GM12875 (cell line): Measurements from ENCODE around the gene RIN2.

ENCODE experiments used
- H3K4me3 ChIP-seq: one replicate; pipeline ENCODE4 v1.5.1; 2011; ENCODE audit warnings: low read depth, low read length, control low read depth
- TF ChIP-seq, protein P1 (sequence below): IDR thresholded peaks from 2 replicates; pipeline ENCODE4 v1.5.1; 2011; ENCODE audit warnings: low read depth, mild to moderate bottlenecking, control low read depth, inconsistent platforms, low read length, moderate library complexity, borderline replicate concordance; ENCODE audit not compliant: insufficient read depth

The RIN2 gene

DNA sequence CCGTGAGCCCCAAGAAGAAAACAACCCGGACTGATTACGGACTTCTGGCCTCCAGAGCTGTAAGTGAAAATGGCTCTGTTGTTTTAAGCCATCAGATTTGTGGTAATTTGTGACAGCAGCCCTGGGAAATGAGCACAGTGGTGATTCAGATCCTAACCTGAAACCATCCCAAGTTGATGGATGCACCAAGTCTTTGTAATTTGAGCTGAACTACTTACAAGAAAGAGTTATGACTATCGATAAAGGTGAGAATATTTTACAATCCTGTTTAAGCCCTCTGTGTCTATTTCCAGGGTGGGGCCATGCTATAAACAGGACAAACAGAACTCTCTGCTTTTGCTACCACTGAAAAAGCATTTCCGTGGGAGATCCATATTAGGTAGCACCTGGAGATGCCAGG is 19.1 kb upstream of the RIN2 start:
- TF ChIP-seq, protein P1, sequence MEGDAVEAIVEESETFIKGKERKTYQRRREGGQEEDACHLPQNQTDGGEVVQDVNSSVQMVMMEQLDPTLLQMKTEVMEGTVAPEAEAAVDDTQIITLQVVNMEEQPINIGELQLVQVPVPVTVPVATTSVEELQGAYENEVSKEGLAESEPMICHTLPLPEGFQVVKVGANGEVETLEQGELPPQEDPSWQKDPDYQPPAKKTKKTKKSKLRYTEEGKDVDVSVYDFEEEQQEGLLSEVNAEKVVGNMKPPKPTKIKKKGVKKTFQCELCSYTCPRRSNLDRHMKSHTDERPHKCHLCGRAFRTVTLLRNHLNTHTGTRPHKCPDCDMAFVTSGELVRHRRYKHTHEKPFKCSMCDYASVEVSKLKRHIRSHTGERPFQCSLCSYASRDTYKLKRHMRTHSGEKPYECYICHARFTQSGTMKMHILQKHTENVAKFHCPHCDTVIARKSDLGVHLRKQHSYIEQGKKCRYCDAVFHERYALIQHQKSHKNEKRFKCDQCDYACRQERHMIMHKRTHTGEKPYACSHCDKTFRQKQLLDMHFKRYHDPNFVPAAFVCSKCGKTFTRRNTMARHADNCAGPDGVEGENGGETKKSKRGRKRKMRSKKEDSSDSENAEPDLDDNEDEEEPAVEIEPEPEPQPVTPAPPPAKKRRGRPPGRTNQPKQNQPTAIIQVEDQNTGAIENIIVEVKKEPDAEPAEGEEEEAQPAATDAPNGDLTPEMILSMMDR, result no peak
- H3K4me3 ChIP-seq, result no peak overlapping the region

DNA sequence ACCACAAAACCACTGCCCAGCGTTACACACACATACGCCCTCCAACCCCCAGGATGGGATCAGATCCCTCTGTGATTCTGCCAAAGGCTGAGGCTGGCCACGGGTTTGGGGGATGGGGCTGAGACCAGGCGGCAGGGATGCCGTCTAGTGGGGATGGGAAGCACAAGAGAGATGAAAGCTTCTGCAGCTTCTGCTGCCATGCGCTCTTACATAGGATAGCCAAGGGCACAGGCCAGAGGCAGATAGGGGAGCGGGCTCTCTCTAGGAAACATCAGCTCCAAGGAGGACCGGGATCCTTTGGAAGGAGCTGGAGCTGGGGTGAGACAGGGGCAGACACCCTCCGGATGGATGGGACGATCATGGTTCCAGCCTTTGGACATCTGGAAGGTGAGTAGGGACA is 18.7 kb upstream of the RIN2 start:
- TF ChIP-seq, protein P1, result no peak
- H3K4me3 ChIP-seq, result no peak overlapping the region

DNA sequence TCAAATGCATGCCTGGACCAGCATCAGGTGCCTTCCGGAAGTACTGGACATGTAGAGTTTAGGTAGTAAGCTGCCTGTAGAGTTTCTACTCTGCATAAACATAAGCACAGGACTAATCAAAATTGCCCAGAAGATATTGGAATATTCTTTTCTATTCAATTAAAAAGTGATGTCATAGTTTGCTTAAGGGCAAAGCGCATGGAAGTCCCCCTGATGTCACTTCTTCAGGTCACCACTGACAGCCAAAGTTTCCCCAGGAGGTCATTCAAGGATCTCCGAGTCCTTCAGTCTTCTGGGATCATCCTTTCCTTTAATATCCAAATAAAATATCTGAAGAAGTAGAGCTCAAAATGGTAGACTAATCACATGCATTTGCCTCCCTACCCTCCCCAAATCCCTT is 17.5 kb upstream of the RIN2 start:
- TF ChIP-seq, protein P1, result no peak
- H3K4me3 ChIP-seq, result no peak overlapping the region

DNA sequence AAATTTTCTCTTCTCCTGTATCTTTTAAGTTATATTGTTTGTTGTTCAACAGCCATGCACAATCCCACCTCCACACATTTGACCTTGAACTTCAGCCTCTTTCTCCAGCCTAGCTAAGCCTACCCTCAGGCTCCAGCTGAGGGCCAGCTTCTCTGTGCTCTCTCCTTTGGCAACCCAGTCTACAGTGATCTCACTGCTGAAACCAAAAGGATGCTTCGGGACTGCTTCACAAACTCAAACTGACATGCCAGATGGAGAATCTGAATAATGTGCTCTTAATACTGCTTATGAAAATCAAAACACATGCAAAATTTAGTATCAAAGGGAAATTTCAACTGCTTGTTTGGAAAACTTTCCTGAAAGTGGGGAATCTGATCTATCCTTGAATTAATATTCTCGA is 16.1 kb upstream of the RIN2 start:
- TF ChIP-seq, protein P1, result no peak
- no peak overlapping the region for H3K4me3 ChIP-seq

DNA sequence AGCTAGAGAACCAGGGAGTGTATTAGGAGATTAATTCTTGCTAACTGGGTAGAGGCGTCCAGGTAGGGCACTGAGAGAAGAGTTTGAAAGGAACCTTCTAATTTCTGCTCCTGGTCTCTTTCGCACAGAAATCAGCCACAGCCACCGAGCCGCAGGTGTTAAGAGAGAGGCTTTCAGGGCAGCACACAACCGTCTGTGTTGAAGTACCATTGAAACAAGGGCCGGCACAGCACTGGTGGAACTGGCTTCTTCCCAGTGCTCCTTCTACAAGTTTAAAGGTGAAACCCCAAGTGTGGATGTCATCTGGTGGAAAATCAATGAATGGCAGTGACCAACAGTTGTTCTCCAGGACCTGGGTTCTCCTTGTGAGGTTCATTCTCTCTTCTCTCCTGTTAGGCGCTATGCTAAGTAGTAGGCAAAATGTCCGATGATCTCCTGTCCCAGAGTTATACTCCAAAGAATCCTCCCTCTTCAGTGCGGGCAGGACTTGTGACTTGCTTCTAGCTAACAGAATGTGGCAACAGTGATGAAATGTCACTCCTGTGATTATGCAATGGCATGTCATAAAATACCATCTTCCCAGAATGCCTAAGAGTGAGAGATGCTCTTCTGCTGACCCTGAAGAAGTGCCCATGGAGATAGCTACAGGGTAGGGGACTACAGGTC is 15.0 kb upstream of the RIN2 start:
- H3K4me3 ChIP-seq, result no peak overlapping the region
- TF ChIP-seq, protein P1, result no peak

DNA sequence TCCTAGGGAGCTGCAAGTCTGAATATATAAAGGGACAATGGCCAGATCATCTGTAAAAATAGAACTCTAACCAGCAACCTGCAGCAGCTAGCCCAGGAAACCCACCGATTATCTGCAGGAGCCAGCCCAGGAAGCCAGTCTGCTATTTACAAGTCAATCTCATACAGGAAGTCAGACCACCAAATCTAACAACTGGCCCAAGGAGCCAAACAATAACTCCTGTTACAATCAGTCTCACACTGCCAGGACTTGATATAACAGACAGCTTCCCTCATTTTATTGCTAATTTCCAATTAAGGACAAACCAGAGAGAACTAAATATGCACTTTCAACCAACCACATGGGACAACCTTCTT is 14.4 kb upstream of the RIN2 start:
- TF ChIP-seq, protein P1, result no peak
- H3K4me3 ChIP-seq, result no peak overlapping the region

DNA sequence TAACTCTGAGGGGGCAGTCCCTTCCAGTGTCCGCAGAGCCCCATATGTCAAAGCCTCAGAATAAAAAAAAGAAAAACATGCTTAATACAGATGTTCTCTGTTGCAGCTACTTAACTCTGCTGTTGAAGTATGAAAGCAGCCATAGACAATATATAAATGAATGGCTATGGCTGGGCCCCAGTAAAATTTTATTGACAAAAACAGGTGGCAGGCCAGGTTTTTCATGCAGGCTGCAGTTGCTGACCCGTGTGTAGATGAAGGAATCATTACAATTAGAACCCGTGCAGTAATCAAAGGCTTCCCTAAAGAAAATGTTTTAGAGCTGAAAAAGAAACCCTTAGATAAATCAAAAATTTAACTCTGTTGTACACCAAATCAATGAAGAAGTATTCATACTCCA is 13.0 kb upstream of the RIN2 start:
- H3K4me3 ChIP-seq, result no peak overlapping the region
- TF ChIP-seq, protein P1, result no peak
